K562 (cell line): ENCODE results near the gene ARHGEF40. TPM values are rescaled to one million over a fixed set of nuclear protein-coding genes. Genes with fewer than 3 reads are reported as not detected.

Experiments
- CEBPB ChIP-seq: fragments of 450-650 bp; IDR thresholded peaks from 2 replicates; pipeline ENCODE4 v1.6.1; 2016; ENCODE audit warnings: missing genetic modification characterization, missing compliant biosample characterization
- CREB3L1 ChIP-seq: fragments of 450-650 bp; IDR thresholded peaks from 2 replicates; pipeline ENCODE4 v1.6.1; 2014; ENCODE audit warnings: low read depth, mild to moderate bottlenecking, moderate library complexity, borderline replicate concordance
- GABPB2 ChIP-seq: fragments of 250-450 bp; sonication (Bioruptor Pico); conservative IDR thresholded peaks from 2 replicates; pipeline ENCODE4 v1.5.1; 2021; ENCODE audit warnings: mild to moderate bottlenecking
- GTF2A2 ChIP-seq: IDR thresholded peaks from 2 replicates; pipeline ENCODE4 v1.6.1; 2016; ENCODE audit warnings: mild to moderate bottlenecking, missing genetic modification characterization, missing compliant biosample characterization
- GTF2B ChIP-seq: IDR thresholded peaks from 2 replicates; pipeline ENCODE4 v1.6.1; 2011; ENCODE audit not compliant: insufficient read length; ENCODE audit errors: extremely low read depth
- HINFP ChIP-seq: fragments of 450-650 bp; conservative IDR thresholded peaks from 2 replicates; pipeline ENCODE4 v1.6.1; 2016; ENCODE audit warnings: missing genetic modification characterization, low read depth, mild to moderate bottlenecking, control low read depth, missing compliant biosample characterization
- POLR2B ChIP-seq: fragments of 450-650 bp; IDR thresholded peaks from 2 replicates; pipeline ENCODE4 v1.6.1; 2018; ENCODE audit warnings: low read depth; ENCODE audit not compliant: partially characterized antibody
- SPI1 ChIP-seq: IDR thresholded peaks from 2 replicates; pipeline ENCODE4 v1.6.1; 2011; ENCODE audit warnings: low read depth, low read length, control low read depth, borderline replicate concordance
- U2AF1 ChIP-seq: fragments of 200-400 bp; formaldehyde crosslinking; optimal IDR thresholded peaks from 2 replicates; pipeline ENCODE3; 2017; ENCODE audit warnings: mild to moderate bottlenecking, low read depth, low read length, moderate library complexity
- polyA plus RNA-seq, 8 experiments: library from polyadenylated mRNA; depleted of rRNA in 4 of 8; stranded (reverse) in 5 of 8; unstranded in 3 of 8; fragments of >200 nt; fragmentation: Nextera tagmentation in 2 of 8; fragmentation: Illumina TruSeq in 1 of 8; extraction: Ambion mirVana in 2 of 8; extraction: Trizol in 1 of 8; gene quantifications; 2 replicates each; pipeline versions ENCODE4 v1.2.1 to v1.2.3, GENCODE V29; 2011 to 2014; ENCODE audit warnings: inconsistent platforms in 1 of 8, missing spikeins in 1 of 8
- total RNA-seq, 7 experiments: library from RNA; depleted of rRNA in 6 of 7; stranded (reverse); fragments of >200 nt in 6 of 7; fragmentation: Illumina TruSeq in 2 of 7; extraction: Trizol in 2 of 7; gene quantifications; 2 replicates each; pipeline versions ENCODE4 v1.2.1 to v1.2.3, GENCODE V29; 2011 to 2021; ENCODE audit warnings: low replicate concordance in 1 of 7

ARHGEF40 gene
- total and polyA plus RNA-seq, 9 of the 15 experiments (the other 6 are each of a cell fraction or from before 2014, with no cell fraction given), result 0.42 to 6.3 (median 3.8) TPM

GRCh38 chr14:21078287-21078686, 8.2 kb downstream of the ARHGEF40 start (continued):
- TF ChIP-seq CREB3L1 (no peak), POLR2B (no peak), HINFP (tag) (no peak), SPI1 (no peak), GABPB2 (CRISPR knock-in tag) (no peak), GTF2B (no peak), CEBPB (tag) (no peak), U2AF1 (no peak), GTF2A2 (no peak)
